Right kidney (tissue), 1 donor: ENCODE results near the gene PCDHA3.
"Not testable (repeated sequence)": the region's sequence is repeated elsewhere in the genome, so short reads cannot be mapped to it uniquely, and the experiment has no call there.

Experiments
- DNase-seq: peaks from one replicate; pipeline ENCODE4 v3.0.0-alpha.2; 2016

The PCDHA3 gene

GRCh38 chr5:140821375-140822280 is 20.8 kb downstream of the PCDHA3 start, which contains the start of gene PCDHA5:
Gene PCDHA5, plus strand, starts transcription at chr5:140821613.
- DNase-seq: no peak

DNA sequence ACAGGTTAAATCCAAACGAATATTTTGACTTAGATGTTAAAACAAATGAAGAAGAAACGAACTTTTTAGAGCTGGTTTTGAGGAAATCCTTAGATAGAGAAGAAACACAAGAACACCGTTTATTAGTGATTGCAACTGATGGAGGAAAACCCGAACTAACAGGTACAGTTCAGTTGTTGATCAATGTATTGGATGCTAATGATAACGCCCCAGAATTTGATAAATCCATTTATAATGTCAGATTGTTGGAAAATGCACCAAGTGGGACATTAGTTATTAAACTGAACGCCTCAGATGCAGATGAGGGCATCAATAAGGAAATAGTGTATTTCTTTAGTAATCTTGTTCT is 21.4 kb downstream of the PCDHA3 start:
- DNase-seq: no peak

- not testable (repeated sequence) for DNase-seq
Measured at GRCh38 chr5:140822969-140823368, 22.1 kb downstream of the PCDHA3 start.

DNA sequence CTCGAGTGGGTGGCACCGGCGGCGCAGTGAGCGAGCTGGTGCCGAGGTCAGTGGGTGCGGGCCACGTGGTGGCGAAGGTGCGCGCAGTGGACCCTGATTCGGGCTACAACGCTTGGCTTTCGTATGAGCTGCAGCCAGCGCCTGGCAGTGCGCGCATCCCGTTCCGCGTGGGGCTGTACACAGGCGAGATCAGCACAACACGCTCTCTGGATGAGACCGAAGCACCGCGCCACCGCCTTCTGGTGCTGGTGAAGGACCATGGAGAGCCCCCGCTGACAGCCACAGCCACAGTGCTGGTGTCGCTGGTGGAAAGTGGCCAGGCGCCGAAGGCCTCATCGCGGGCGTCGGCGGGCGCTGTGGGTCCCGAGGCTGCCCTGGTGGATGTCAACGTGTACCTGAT is 22.6 kb downstream of the PCDHA3 start:
- no peak for DNase-seq

DNA sequence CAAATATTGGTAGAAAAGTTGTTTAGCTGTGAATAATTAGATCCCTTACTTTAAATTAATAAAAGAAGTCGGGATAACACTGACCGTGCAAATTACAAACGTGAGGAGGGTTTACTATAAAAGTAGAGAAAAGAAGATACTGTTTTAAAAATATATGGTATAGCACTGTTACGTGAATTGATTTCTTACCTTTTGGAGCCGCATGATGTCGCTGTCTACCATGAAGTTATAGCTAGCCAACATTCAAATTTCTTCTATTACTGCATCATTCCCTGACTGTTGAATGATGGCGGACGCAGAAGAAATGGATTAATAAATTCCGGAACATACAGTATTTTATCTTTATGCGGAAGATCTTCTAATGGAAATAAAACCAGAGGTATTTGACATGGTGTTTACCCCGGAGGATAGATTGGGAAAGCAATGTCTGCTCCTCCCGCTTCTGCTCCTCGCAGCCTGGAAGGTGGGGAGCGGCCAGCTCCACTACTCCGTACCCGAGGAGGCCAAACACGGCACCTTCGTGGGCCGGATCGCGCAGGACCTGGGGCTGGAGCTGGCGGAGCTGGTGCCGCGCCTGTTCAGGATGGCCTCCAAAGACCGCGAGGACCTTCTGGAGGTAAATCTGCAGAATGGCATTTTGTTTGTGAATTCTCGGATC is 27.0 kb downstream of the PCDHA3 start, which contains the start of gene PCDHA6:
Gene PCDHA6, plus strand, starts transcription at position 257 of the 658 bp plus-strand sequence. Its CDS starts 132 bp downstream, at position 389.
- no peak for DNase-seq

DNA sequence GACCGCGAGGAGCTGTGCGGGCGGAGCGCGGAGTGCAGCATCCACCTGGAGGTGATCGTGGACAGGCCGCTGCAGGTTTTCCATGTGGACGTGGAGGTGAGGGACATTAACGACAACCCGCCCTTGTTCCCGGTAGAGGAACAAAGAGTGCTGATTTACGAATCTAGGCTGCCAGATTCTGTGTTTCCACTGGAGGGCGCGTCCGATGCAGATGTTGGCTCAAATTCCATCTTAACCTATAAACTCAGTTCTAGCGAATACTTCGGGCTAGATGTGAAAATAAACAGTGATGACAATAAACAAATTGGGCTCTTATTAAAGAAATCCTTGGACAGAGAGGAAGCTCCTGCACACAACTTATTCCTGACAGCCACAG is 27.5 kb downstream of the PCDHA3 start:
- no peak for DNase-seq

GRCh38 chr5:140829511-140830501 is 28.9 kb downstream of the PCDHA3 start:
- DNase-seq: not testable (repeated sequence)

GRCh38 chr5:140833993-140834392 is 33.1 kb downstream of the PCDHA3 start, which contains the start of gene PCDHA7:
Gene PCDHA7, plus strand, starts transcription at chr5:140834269. Its CDS starts 115 bp downstream, at chr5:140834384.
- DNase-seq: no peak

GRCh38 chr5:140834439-140835008 is 33.7 kb downstream of the PCDHA3 start:
- DNase-seq: not testable (repeated sequence)

DNA sequence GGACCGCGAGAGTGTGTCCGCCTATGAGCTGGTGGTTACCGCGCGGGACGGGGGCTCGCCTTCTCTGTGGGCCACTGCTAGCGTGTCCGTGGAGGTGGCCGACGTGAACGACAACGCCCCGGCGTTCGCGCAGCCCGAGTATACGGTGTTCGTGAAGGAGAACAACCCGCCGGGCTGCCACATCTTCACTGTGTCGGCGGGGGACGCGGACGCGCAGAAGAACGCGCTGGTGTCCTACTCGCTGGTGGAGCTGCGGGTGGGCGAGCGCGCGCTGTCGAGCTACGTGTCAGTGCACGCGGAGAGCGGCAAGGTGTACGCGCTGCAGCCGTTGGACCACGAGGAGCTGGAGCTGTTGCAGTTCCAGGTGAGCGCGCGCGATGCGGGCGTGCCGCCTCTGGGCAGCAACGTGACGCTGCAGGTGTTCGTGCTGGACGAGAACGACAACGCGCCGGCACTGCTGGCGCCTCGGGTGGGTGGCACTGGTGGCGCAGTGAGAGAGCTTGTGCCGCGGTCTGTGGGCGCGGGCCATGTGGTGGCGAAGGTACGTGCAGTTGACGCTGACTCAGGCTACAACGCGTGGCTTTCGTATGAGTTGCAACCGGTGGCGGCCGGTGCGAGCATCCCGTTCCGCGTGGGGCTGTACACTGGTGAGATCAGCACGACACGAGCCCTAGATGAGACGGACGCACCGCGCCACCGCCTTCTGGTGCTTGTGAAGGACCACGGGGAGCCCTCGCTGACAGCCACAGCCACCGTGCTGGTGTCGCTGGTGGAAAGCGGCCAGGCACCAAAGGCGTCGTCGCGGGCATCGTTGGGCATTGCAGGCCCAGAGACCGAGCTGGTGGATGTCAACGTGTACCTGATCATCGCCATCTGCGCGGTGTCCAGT is 35.0 kb downstream of the PCDHA3 start:
- DNase-seq: no peak

GRCh38 chr5:140840978-140841962 is 40.4 kb downstream of the PCDHA3 start, which contains the start of gene PCDHA8:
Gene PCDHA8, plus strand, starts transcription at chr5:140841187. Its CDS starts 135 bp downstream, at chr5:140841322.
- DNase-seq: no peak

GRCh38 chr5:140842798-140843733 is 42.2 kb downstream of the PCDHA3 start:
- no peak for DNase-seq

DNA sequence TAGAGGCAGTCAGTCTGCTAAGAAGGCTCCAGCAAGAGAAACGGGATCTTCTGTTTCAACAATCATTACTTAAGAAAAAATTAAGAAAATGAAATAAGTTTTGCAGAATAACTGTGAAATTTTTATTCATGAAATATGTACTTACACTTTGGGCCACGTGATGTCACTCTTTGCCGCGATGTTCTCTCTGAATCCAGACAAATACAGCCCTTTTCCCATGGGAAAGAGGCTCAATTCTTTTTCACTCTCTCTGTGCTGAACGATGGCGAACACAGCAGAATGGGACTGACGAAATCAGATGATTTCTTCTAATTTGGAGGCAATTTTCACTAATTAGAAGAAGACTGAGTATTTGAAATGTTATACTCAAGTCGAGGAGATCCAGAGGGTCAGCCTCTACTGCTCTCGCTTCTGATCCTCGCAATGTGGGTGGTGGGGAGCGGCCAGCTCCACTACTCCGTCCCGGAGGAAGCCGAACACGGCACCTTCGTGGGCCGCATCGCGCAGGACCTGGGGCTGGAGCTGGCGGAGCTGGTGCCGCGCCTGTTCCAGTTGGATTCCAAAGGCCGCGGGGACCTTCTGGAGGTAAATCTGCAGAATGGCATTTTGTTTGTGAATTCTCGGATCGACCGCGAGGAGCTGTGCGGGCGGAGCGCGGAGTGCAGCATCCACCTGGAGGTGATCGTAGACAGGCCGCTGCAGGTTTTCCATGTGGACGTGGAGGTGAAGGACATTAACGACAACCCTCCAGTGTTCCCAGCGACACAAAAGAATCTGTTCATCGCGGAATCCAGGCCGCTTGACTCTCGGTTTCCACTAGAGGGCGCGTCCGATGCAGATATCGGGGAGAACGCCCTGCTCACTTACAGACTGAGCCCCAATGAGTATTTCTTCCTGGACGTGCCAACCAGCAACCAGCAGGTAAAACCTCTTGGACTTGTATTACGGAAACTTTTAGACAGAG is 47.6 kb downstream of the PCDHA3 start, which contains the start of gene PCDHA9:
Gene PCDHA9, plus strand, starts transcription at position 244 of the 964 bp plus-strand sequence. Its CDS starts 114 bp downstream, at position 358.
- DNase-seq: not testable (repeated sequence)

GRCh38 chr5:140849831-140850634 is 49.2 kb downstream of the PCDHA3 start:
- not testable (repeated sequence) for DNase-seq
